Psoas muscle (tissue), 8 donors: ENCODE data around the gene SLCO4A1. TPM values are rescaled to one million over a fixed set of nuclear protein-coding genes. Genes with fewer than 3 reads are reported as not detected.

ENCODE experiments used
- ATAC-seq, 4 donors: fragments of 200-7000 bp; cut with Tn5 transposase; one replicate each; pipeline ENCODE4 v1.9.1; 2020; ENCODE audit warnings: moderate library complexity in 3 of 4, mild to moderate bottlenecking in 2 of 4
- DNase-seq, 2 donors: peaks; one replicate each; pipeline ENCODE4 v3.0.0-alpha.2; 2020
- H3K27ac ChIP-seq: fragments of 200-600 bp; one replicate; pipeline ENCODE4 v1.8.0; 2022
- H3K27me3 ChIP-seq, 3 donors: fragments of 200-600 bp in 1 of 3; one replicate each; pipeline versions ENCODE4 v1.6.1 to v1.8.0; 2013 to 2022; ENCODE audit warnings: low read length in 2 of 3, mild to moderate bottlenecking in 2 of 3, moderate library complexity in 1 of 3; ENCODE audit not compliant: insufficient read depth in 3 of 3
- H3K36me3 ChIP-seq, 2 donors: fragments of 200-600 bp in 1 of 2; one replicate each; pipeline versions ENCODE4 v1.6.1 to v1.8.0; 2013 to 2022; ENCODE audit warnings: low read depth in 1 of 2, mild to moderate bottlenecking in 1 of 2, moderate library complexity in 1 of 2; ENCODE audit not compliant: insufficient read depth in 1 of 2
- H3K4me1 ChIP-seq: fragments of 200-600 bp; one replicate; pipeline ENCODE4 v1.8.0; 2022
- H3K4me3 ChIP-seq: fragments of 200-600 bp; one replicate; pipeline ENCODE4 v1.8.0; 2022; ENCODE audit warnings: mild to moderate bottlenecking
- H3K9me3 ChIP-seq: fragments of 200-600 bp; one replicate; pipeline ENCODE4 v1.8.0; 2022
- CTCF ChIP-seq: fragments of 200-600 bp; IDR thresholded peaks from one replicate; pipeline ENCODE4 v1.8.0; 2022; ENCODE audit warnings: antibody characterized with exemption
- WGBS, 3 donors: extraction: QIAGEN DNeasy Blood & Tissue Kit; methylation state at CpG; one replicate each; pipeline versions ENCODE4 v1.1.6 to v1.1.7; 2013; 5-methylcytosine and 5-hydroxymethylcytosine counted together
- intact Hi-C, 2 donors: fragments of 100-400 bp; cut with DNase I; formaldehyde crosslinking; loops; one replicate each; pipeline versions ENCODE4 v1.11.0 to v1.14.2; 2022
- polyA plus RNA-seq, 3 donors: library from polyadenylated mRNA; stranded (reverse); fragments of 200-250 nt; gene quantifications; one replicate each; pipeline ENCODE4 v1.2.3, GENCODE V29; 2013
- total RNA-seq, 4 donors: library from RNA; stranded (reverse); fragmentation: NEBNext Ultra II Directional in 2 of 4; extraction: Animal tissue kit (Norgen Biotek cat#: 25700) in 2 of 4; gene quantifications; one replicate each; pipeline versions ENCODE4 v1.2.1 to v1.2.4, GENCODE V29; 2021 to 2023
- donor health status: healthy with polysubstance abuse.
- donor health status: DM: no; HTN: no; CAD: no; lungs with moderate emphysema.
- donor health status: Bipolar disorder and iron deficiency.
- donor health status: healthy.
- donor health status: DM: yes; HTN: yes; CAD: no.
- donor health status: DM: no; HTN: no; CAD: no.
- donor health status: DM: no; HTN: no; CAD: no.
- donor health status: DM: yes; HTN: yes; CAD: no.

SLCO4A1 gene
- total and polyA plus RNA-seq, 7 donors, result 5.3 to 38.5 (median 9.8) TPM

DNA sequence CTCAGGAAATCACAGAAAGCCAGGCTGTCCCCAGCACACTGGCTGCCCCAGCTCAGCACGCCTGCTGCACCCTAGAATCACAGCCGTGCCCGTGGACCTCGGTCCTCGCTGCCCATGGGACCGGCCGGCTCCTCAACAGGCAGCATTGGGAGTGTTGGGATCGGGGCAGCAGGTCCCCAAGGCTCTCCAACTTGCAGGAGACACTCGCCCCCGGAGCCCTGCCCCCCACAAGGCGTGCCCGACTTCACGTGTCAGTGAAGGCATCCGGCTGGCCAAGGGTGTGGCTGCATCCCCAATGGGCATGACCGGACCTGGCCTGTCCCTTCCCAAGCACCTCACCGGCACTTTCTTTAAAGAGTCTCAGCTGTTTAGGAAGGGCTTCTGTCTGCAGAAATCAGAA, 63.3 kb downstream of the SLCO4A1 start:
- H3K9me3 ChIP-seq, result no peaks in the 10 kb centered on the region
- 68 to 75% (median 68%) methylated on average over 15 to 16 of the region's 16 CpGs for WGBS, 3 donors
- no peak for ATAC-seq
- H3K36me3 ChIP-seq, result no peaks in the 10 kb centered on the region
- H3K4me1 ChIP-seq, result no peaks in the 10 kb centered on the region
- no peak for DNase-seq
- TF ChIP-seq CTCF, result no peak
- no peak overlapping the region for H3K4me3 ChIP-seq
- no peak overlapping the region for H3K27ac ChIP-seq
- intact Hi-C loops, result no loop called here
- peaks cover 2 to 85% (median 15%) of the 10 kb centered on the region in 3 donors for H3K27me3 ChIP-seq

DNA sequence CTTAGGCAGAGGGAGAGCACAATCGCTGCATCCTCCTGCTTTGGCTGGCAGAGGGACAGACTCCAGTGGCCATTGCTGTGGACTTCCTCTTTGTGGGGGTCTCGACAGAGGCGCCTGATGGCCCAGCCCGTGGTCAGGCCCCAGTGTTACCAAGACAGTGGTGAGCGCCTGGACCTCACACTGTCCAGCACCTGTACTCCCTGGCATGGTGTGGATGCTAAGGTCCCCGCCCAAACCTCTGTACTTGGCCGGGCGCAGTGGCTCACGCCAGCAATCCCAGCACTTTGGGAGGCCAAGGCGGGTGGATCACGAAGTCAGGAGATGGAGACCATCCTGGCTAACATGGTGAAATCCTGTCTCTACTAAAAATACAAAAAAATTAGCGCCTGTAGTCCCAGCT, 64.0 kb downstream of the SLCO4A1 start:
- Histone ChIP-seq H3K4me1 (no peaks in the 10 kb centered on the region), H3K9me3 (no peaks in the 10 kb centered on the region), H3K4me3 (no peak overlapping the region), H3K27me3 (peaks cover 2 to 92% (median 15%) of the 10 kb centered on the region in 3 donors), H3K36me3 (no peaks in the 10 kb centered on the region), H3K27ac (no peak overlapping the region)
- ATAC-seq, result no peak
- 84 to 87% (median 86%) methylated on average over 12 of the region's 12 CpGs for WGBS, 3 donors
- intact Hi-C loops, result no loop called here
- TF ChIP-seq CTCF, result no peak
- no peak for DNase-seq

- Histone ChIP-seq H3K4me3 (no peak overlapping the region), H3K4me1 (no peaks in the 10 kb centered on the region), H3K36me3 (no peaks in the 10 kb centered on the region), H3K9me3 (no peaks in the 10 kb centered on the region), H3K27ac (no peak overlapping the region), H3K27me3 (peaks cover 2 to 92% (median 17%) of the 10 kb centered on the region in 3 donors)
- 80 to 87% (median 86%) methylated on average over 12 of the region's 12 CpGs for WGBS, 3 donors
- DNase-seq (no peak), ATAC-seq (no peak)
- no peak for TF ChIP-seq CTCF
- intact Hi-C loops, result no loop called here
Measured at GRCh38 chr20:62706857-62707256, 64.6 kb downstream of the SLCO4A1 start.

DNA sequence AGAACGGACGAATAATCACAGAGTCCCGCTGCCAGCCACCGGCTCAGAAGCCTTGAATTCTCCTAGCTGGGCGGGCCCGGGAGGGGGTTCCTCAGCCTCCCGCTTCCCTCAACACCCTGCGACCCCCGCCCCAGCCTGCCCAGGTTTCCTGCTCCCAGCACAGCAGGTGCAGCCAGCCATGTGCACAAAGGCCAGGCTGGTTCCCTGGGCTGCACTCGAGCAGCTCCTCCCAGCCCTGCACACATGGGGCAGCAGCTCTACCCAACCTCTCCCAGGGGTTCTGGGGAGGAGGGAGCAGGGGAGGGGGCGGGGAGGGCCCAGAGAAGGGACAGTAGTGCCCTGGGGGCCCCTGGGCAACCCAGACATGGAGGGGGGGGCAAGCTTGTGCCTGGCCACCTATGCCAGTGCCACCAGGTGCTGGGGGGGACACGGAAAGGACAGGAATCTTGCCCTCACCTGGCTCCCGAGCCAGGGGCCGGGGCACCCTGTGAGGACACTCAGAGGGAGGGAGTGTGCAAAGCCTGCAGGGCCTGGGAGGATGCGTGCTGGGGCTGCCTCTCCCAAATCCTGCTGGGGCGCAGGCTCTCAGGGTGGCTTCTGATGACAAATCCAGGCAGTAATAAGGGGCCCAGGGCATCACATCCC, 65.1 kb downstream of the SLCO4A1 start:
- Histone ChIP-seq H3K27ac (no peak overlapping the region), H3K4me1 (no peaks in the 10 kb centered on the region), H3K9me3 (no peaks in the 10 kb centered on the region), H3K27me3 (peaks cover 2 to 87% (median 17%) of the 10 kb centered on the region in 3 donors), H3K36me3 (no peaks in the 10 kb centered on the region), H3K4me3 (no peak overlapping the region)
- ATAC-seq (no peak), DNase-seq (no peak)
- TF ChIP-seq CTCF, result no peak
- 71 to 75% (median 72%) methylated on average over 15 to 16 of the region's 16 CpGs for WGBS, 3 donors
- intact Hi-C loops, result no loop called here
